Stimulated activated CD8-positive, alpha-beta memory T cell treated with anti-CD3 and anti-CD28 coated beads, Interleukin-12 subunit alpha, Interleukin-12 subunit beta, amount 100 ng/mL, for 24 hours (primary cell): ENCODE measurements around the gene RAPGEF2.

Source experiments
- DNase-seq: peaks from one replicate; pipeline ENCODE4 v3.0.0-alpha.2; 2020; ENCODE audit errors: extremely low read depth

The RAPGEF2 gene

GRCh38 chr4:159317203-159317602, 214.3 kb downstream of the RAPGEF2 start:
- DNase-seq: no peak

- DNase-seq: no peak
Observed at GRCh38 chr4:159319027-159319426, 216.1 kb downstream of the RAPGEF2 start.

GRCh38 chr4:159326480-159326879, 223.6 kb downstream of the RAPGEF2 start:
- DNase-seq: no peak

- DNase-seq: no peak
Observed at GRCh38 chr4:159328766-159329165, 225.9 kb downstream of the RAPGEF2 start.

- no peak for DNase-seq
Observed at GRCh38 chr4:159334461-159334860, 231.6 kb downstream of the RAPGEF2 start.

- no peak for DNase-seq
Observed at GRCh38 chr4:159337041-159337440, 234.2 kb downstream of the RAPGEF2 start.

GRCh38 chr4:159341522-159341921, 238.6 kb downstream of the RAPGEF2 start:
- no peak for DNase-seq

GRCh38 chr4:159342374-159342773, 239.5 kb downstream of the RAPGEF2 start:
- DNase-seq: no peak

GRCh38 chr4:159343116-159343515, 240.2 kb downstream of the RAPGEF2 start:
- DNase-seq: no peak

GRCh38 chr4:159344877-159345276, 242.0 kb downstream of the RAPGEF2 start:
- DNase-seq: no peak

GRCh38 chr4:159346681-159347080, 243.8 kb downstream of the RAPGEF2 start:
- DNase-seq: no peak

- DNase-seq: no peak
Observed at GRCh38 chr4:159347813-159348212, 244.9 kb downstream of the RAPGEF2 start.

- no peak for DNase-seq
Observed at GRCh38 chr4:159349332-159349731, 246.5 kb downstream of the RAPGEF2 start.

- no peak for DNase-seq
Observed at GRCh38 chr4:159352609-159353008, 249.7 kb downstream of the RAPGEF2 start.

- DNase-seq: no peak
Observed at GRCh38 chr4:159353422-159354116, 250.7 kb downstream of the RAPGEF2 start.

- no peak for DNase-seq
Observed at GRCh38 chr4:159355466-159355865, 252.6 kb downstream of the RAPGEF2 start.

- DNase-seq: no peak
Observed at GRCh38 chr4:159357350-159357749, 254.5 kb downstream of the RAPGEF2 start.

GRCh38 chr4:159358226-159358625, 255.3 kb downstream of the RAPGEF2 start:
- DNase-seq: no peak

- no peak for DNase-seq
Observed at GRCh38 chr4:159360549-159360948, 257.7 kb downstream of the RAPGEF2 start.

- no peak for DNase-seq
Observed at GRCh38 chr4:159363361-159363760, 260.5 kb downstream of the RAPGEF2 start.

GRCh38 chr4:159366966-159367780, 264.3 kb downstream of the RAPGEF2 start:
- no peak for DNase-seq

GRCh38 chr4:159367781-159368080, 264.9 kb downstream of the RAPGEF2 start:
- no peak for DNase-seq

GRCh38 chr4:159368320-159368719, 265.4 kb downstream of the RAPGEF2 start:
- no peak for DNase-seq
